ENCODE measurements around the gene PCDHA4.
A peak's percentile ranks its signal among the peaks of the same experiment; 100 is the strongest.

The PCDHA4 gene

DNA sequence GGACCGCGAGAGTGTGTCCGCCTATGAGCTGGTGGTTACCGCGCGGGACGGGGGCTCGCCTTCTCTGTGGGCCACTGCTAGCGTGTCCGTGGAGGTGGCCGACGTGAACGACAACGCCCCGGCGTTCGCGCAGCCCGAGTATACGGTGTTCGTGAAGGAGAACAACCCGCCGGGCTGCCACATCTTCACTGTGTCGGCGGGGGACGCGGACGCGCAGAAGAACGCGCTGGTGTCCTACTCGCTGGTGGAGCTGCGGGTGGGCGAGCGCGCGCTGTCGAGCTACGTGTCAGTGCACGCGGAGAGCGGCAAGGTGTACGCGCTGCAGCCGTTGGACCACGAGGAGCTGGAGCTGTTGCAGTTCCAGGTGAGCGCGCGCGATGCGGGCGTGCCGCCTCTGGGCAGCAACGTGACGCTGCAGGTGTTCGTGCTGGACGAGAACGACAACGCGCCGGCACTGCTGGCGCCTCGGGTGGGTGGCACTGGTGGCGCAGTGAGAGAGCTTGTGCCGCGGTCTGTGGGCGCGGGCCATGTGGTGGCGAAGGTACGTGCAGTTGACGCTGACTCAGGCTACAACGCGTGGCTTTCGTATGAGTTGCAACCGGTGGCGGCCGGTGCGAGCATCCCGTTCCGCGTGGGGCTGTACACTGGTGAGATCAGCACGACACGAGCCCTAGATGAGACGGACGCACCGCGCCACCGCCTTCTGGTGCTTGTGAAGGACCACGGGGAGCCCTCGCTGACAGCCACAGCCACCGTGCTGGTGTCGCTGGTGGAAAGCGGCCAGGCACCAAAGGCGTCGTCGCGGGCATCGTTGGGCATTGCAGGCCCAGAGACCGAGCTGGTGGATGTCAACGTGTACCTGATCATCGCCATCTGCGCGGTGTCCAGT, 29.0 kb downstream of the PCDHA4 start:
- Histone ChIP-seq H3K27ac (replicated peaks; ENCODE audit: low read length) (no peak overlapping the region), H2AK5ac (ENCODE audit: low read depth, low read length) (no peak overlapping the region), H4K91ac (ENCODE audit: low read depth, low read length, poor library complexity) (no peak overlapping the region), H3K4me3 (ENCODE audit: low read length in 2 of 2) (peak overlapping the region in 1 of 2 donors; percentile 68), H2BK12ac (ENCODE audit: low read length) (peak overlapping the region; percentile 22), H3K79me1 (ENCODE audit: low read depth, low read length) (peaks cover 3% of the 10 kb centered on the region), H3K9me3 (replicated peaks in 1 of 2; ENCODE audit: control insufficient read depth in 2 of 2, insufficient read depth in 1 of 2, low read depth in 1 of 2, low read length in 2 of 2) (peaks cover 10 to 70% of the 10 kb centered on the region in 2 donors), H2AFZ (ENCODE audit: low read length) (no peak overlapping the region), H3K9ac (ENCODE audit: low read depth, low read length, poor library complexity) (no peak overlapping the region), H3K36me3 (replicated peaks in 1 of 2; ENCODE audit: control insufficient read depth in 2 of 2, insufficient read depth in 2 of 2, low read length in 2 of 2) (peaks cover 10 to 48% of the 10 kb centered on the region in 2 donors), H3K4ac (ENCODE audit: low read length) (no peak overlapping the region), H2BK5ac (ENCODE audit: low read length) (no peak overlapping the region), H3K27me3 (ENCODE audit: control insufficient read depth in 3 of 3, insufficient read depth in 3 of 3, low read depth in 1 of 3, low read length in 3 of 3) (no peaks in the 10 kb centered on the region), H3K4me1 (ENCODE audit: control insufficient read depth in 2 of 2, insufficient read depth in 1 of 2, low read depth in 1 of 2, low read length in 2 of 2) (no peaks in the 10 kb centered on the region), H3K23ac (ENCODE audit: low read depth, low read length, poor library complexity) (peak overlapping the region; percentile 95), H4K8ac (ENCODE audit: low read depth, low read length) (no peak overlapping the region), H3K18ac (ENCODE audit: low read length) (no peak overlapping the region), H2BK15ac (ENCODE audit: low read length) (no peak overlapping the region), H3K4me2 (ENCODE audit: insufficient read depth, low read length, poor library complexity, severe bottlenecking) (no peak overlapping the region), H3K14ac (ENCODE audit: low read length) (peak overlapping the region; percentile 56), H2BK120ac (ENCODE audit: low read depth, low read length) (no peak overlapping the region)
- WGBS, 2 donors (ENCODE audit: extremely low coverage in 2 of 2, insufficient read length in 2 of 2, insufficient replicate concordance in 1 of 2) = no CpG with 5 or more reads among the region's 103 CpGs
- DNase-seq (ENCODE audit: low spot score) = no peak

DNA sequence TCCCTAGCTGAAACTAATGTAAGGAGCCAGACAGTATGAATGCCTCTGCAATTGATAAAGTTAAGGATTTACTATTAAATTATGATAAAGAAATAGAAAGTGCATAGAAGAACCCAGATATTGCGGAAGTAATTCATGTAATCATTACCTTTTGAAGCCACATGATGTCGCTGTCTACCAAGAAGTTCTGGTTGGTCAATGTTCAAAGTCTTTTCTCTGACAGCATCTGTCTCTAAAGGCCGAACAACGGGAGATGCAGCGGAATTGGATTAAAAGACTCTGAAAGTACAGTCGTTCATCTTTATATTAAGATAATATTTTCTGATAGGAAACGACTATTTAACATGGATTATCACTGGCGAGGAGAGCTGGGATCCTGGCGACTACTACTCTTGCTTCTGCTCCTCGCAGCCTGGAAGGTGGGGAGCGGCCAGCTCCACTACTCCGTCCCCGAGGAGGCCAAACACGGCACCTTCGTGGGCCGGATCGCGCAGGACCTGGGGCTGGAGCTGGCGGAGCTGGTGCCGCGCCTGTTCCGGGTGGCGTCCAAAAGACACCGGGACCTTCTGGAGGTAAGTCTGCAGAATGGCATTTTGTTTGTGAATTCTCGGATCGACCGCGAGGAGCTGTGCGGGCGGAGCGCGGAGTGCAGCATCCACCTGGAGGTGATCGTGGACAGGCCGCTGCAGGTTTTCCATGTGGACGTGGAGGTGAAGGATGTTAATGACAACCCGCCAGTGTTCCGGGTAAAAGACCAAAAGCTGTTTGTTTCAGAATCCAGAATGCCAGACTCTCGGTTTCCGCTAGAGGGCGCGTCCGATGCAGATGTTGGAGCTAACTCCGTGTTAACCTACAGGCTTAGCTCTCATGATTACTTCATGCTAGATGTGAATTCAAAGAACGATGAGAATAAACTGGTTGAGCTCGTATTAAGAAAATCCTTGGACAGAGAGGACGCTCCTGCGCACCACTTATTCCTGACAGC, 34.4 kb downstream of the PCDHA4 start, which contains the start of gene PCDHA8:
TSS of gene PCDHA8 (plus strand) at position 210 of the 985 bp plus-strand sequence. CDS start at position 345, 135 bp downstream.
- Histone ChIP-seq H3K14ac (ENCODE audit: low read length) (no peak within 1 kb of the TSS), H2AK5ac (ENCODE audit: low read depth, low read length) (no peak within 1 kb of the TSS), H2BK5ac (ENCODE audit: low read length) (no peak within 1 kb of the TSS), H3K9me3 (replicated peaks in 1 of 2; ENCODE audit: control insufficient read depth in 2 of 2, insufficient read depth in 1 of 2, low read depth in 1 of 2, low read length in 2 of 2) (peaks cover 4 to 53% of the 10 kb centered on the region in 2 donors), H3K4me3 (ENCODE audit: low read length in 2 of 2) (peak within 1 kb of the TSS; percentile 35 to 63), H3K4me1 (ENCODE audit: control insufficient read depth in 2 of 2, insufficient read depth in 1 of 2, low read depth in 1 of 2, low read length in 2 of 2) (no peaks in the 10 kb centered on the region), H2BK15ac (ENCODE audit: low read length) (no peak within 1 kb of the TSS), H2BK120ac (ENCODE audit: low read depth, low read length) (no peak within 1 kb of the TSS), H2BK12ac (ENCODE audit: low read length) (no peak within 1 kb of the TSS), H2AFZ (ENCODE audit: low read length) (no peak within 1 kb of the TSS), H3K9ac (ENCODE audit: low read depth, low read length, poor library complexity) (no peak within 1 kb of the TSS), H4K91ac (ENCODE audit: low read depth, low read length, poor library complexity) (no peak within 1 kb of the TSS), H3K27ac (replicated peaks; ENCODE audit: low read length) (no peak within 1 kb of the TSS), H3K79me1 (ENCODE audit: low read depth, low read length) (peaks cover under 1% of the 10 kb centered on the region), H4K8ac (ENCODE audit: low read depth, low read length) (no peak within 1 kb of the TSS), H3K23ac (ENCODE audit: low read depth, low read length, poor library complexity) (no peak within 1 kb of the TSS), H3K4ac (ENCODE audit: low read length) (no peak within 1 kb of the TSS), H3K4me2 (ENCODE audit: insufficient read depth, low read length, poor library complexity, severe bottlenecking) (no peak within 1 kb of the TSS), H3K27me3 (ENCODE audit: control insufficient read depth in 3 of 3, insufficient read depth in 3 of 3, low read depth in 1 of 3, low read length in 3 of 3) (no peaks in the 10 kb centered on the region), H3K36me3 (replicated peaks in 1 of 2; ENCODE audit: control insufficient read depth in 2 of 2, insufficient read depth in 2 of 2, low read length in 2 of 2) (peaks cover under 1 to 21% of the 10 kb centered on the region in 2 donors), H3K18ac (ENCODE audit: low read length) (no peak within 1 kb of the TSS)
- WGBS, 2 donors (ENCODE audit: extremely low coverage in 2 of 2, insufficient read length in 2 of 2, insufficient replicate concordance in 1 of 2) = no CpG with 5 or more reads among the region's 47 CpGs
- DNase-seq (ENCODE audit: low spot score) = no peak

DNA sequence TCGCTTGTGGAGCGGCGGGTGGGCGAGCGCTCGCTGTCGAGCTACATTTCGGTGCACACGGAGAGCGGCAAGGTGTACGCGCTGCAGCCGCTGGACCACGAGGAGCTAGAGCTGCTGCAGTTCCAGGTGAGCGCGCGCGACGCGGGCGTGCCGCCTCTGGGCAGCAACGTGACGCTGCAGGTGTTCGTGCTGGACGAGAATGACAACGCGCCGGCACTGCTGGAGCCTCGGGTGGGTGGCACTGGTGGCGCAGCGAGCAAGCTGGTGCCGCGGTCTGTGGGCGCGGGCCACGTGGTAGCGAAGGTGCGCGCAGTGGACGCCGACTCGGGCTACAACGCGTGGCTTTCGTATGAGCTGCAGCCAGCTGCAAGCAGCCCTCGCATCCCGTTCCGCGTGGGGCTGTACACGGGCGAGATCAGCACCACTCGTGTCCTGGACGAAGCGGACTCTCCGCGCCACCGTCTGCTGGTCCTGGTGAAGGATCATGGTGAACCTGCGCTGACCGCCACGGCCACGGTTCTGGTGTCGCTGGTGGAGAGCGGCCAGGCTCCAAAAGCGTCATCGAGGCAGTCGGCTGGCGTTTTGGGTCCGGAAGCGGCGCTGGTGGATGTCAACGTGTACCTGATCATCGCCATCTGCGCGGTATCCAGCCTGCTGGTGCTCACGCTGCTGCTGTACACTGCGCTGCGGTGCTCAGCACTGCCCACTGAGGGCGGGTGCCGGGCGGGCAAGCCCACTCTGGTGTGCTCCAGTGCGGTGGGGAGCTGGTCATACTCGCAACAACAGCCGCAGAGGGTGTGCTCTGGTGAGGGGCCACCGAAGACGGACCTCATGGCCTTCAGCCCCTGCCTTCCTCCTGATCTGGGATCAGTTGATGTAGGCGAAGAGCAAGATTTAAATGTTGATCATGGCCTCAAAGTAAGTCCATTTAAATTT, 36.2 kb downstream of the PCDHA4 start:
- Histone ChIP-seq H2AFZ (ENCODE audit: low read length) (no peak overlapping the region), H2BK5ac (ENCODE audit: low read length) (no peak overlapping the region), H3K27me3 (ENCODE audit: control insufficient read depth in 3 of 3, insufficient read depth in 3 of 3, low read depth in 1 of 3, low read length in 3 of 3) (no peaks in the 10 kb centered on the region), H3K4me2 (ENCODE audit: insufficient read depth, low read length, poor library complexity, severe bottlenecking) (no peak overlapping the region), H3K18ac (ENCODE audit: low read length) (no peak overlapping the region), H3K4me1 (ENCODE audit: control insufficient read depth in 2 of 2, insufficient read depth in 1 of 2, low read depth in 1 of 2, low read length in 2 of 2) (no peaks in the 10 kb centered on the region), H3K9ac (ENCODE audit: low read depth, low read length, poor library complexity) (no peak overlapping the region), H3K4ac (ENCODE audit: low read length) (no peak overlapping the region), H3K23ac (ENCODE audit: low read depth, low read length, poor library complexity) (no peak overlapping the region), H4K91ac (ENCODE audit: low read depth, low read length, poor library complexity) (no peak overlapping the region), H3K36me3 (replicated peaks in 1 of 2; ENCODE audit: control insufficient read depth in 2 of 2, insufficient read depth in 2 of 2, low read length in 2 of 2) (peaks cover 0 to 15% of the 10 kb centered on the region in 2 donors), H2BK12ac (ENCODE audit: low read length) (no peak overlapping the region), H2AK5ac (ENCODE audit: low read depth, low read length) (no peak overlapping the region), H3K4me3 (ENCODE audit: low read length in 2 of 2) (no peak overlapping the region), H3K27ac (replicated peaks; ENCODE audit: low read length) (no peak overlapping the region), H2BK120ac (ENCODE audit: low read depth, low read length) (no peak overlapping the region), H3K14ac (ENCODE audit: low read length) (no peak overlapping the region), H3K79me1 (ENCODE audit: low read depth, low read length) (no peaks in the 10 kb centered on the region), H4K8ac (ENCODE audit: low read depth, low read length) (no peak overlapping the region), H3K9me3 (replicated peaks in 1 of 2; ENCODE audit: control insufficient read depth in 2 of 2, insufficient read depth in 1 of 2, low read depth in 1 of 2, low read length in 2 of 2) (peaks cover 2 to 52% of the 10 kb centered on the region in 2 donors), H2BK15ac (ENCODE audit: low read length) (no peak overlapping the region)
- WGBS, 2 donors (ENCODE audit: extremely low coverage in 2 of 2, insufficient read length in 2 of 2, insufficient replicate concordance in 1 of 2) = no CpG with 5 or more reads among the region's 87 CpGs
- DNase-seq (ENCODE audit: low spot score) = no peak

All from neuronal stem cell (in vitro differentiated cells).